ENCODE data around the gene PRX. TPM values are rescaled to one million over a fixed set of nuclear protein-coding genes. Genes with fewer than 3 reads are reported as not detected.
A peak's percentile ranks its signal among the peaks of the same experiment; 100 is the strongest.
"Not testable (repeated sequence)": the region's sequence is repeated elsewhere in the genome, so short reads cannot be mapped to it uniquely, and the experiment has no call there.

PRX gene
- total RNA-seq, 1 donor from 2014 or later = 2.8 TPM

GRCh38 chr19:40410030-40410389 lies 3.2 kb downstream of the PRX start:
- DNase-seq (ENCODE audit: low read depth, low spot score) = no peak
- Mint-ChIP-seq H3K27me3 (ENCODE audit: low read depth) (no peaks in the 10 kb centered on the region), H3K9me3 (no peaks in the 10 kb centered on the region), H3K4me1 (peaks cover 13% of the 10 kb centered on the region), H3K27ac (ENCODE audit: unreplicated experiment) (no peak overlapping the region), H3K36me3 (ENCODE audit: low read depth) (no peaks in the 10 kb centered on the region), H3K4me3 (no peak overlapping the region)
- TF ChIP-seq CTCF (conservative IDR thresholded peaks at IDR 0.05) = no peak

DNA sequence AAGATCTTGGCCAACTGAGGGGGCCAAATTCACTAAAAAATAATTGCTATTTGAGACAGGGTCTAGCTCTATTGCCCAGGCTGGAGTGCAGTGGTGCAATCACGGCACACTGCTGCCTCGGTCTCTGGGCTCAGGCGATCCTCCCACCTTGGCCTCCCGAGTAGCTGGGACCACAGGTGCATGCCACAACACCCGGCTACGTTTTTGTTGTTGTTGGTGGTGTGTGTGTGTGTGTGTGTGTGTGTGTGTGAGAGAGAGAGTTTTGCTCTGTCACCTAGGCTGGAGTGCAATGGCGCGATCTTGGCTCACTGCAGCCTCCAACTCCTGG lies 4.6 kb downstream of the PRX start:
- H3K9me3 Mint-ChIP-seq; H3K36me3 Mint-ChIP-seq (ENCODE audit: low read depth); H3K27me3 Mint-ChIP-seq (ENCODE audit: low read depth); H3K4me3 Mint-ChIP-seq; H3K27ac Mint-ChIP-seq (ENCODE audit: unreplicated experiment); DNase-seq (ENCODE audit: low read depth, low spot score): not testable (repeated sequence)
- peaks cover 22% of the 10 kb centered on the region for H3K4me1 Mint-ChIP-seq

- Mint-ChIP-seq H3K4me1 (peaks cover 27% of the 10 kb centered on the region), H3K27me3 (ENCODE audit: low read depth) (no peaks in the 10 kb centered on the region), H3K9me3 (no peaks in the 10 kb centered on the region), H3K4me3 (no peak overlapping the region), H3K27ac (ENCODE audit: unreplicated experiment) (no peak overlapping the region), H3K36me3 (ENCODE audit: low read depth) (no peaks in the 10 kb centered on the region)
- no peak for TF ChIP-seq CTCF (conservative IDR thresholded peaks at IDR 0.05)
- DNase-seq (ENCODE audit: low read depth, low spot score) = no peak
Measured at GRCh38 chr19:40407714-40408597, 5.2 kb downstream of the PRX start.

DNA sequence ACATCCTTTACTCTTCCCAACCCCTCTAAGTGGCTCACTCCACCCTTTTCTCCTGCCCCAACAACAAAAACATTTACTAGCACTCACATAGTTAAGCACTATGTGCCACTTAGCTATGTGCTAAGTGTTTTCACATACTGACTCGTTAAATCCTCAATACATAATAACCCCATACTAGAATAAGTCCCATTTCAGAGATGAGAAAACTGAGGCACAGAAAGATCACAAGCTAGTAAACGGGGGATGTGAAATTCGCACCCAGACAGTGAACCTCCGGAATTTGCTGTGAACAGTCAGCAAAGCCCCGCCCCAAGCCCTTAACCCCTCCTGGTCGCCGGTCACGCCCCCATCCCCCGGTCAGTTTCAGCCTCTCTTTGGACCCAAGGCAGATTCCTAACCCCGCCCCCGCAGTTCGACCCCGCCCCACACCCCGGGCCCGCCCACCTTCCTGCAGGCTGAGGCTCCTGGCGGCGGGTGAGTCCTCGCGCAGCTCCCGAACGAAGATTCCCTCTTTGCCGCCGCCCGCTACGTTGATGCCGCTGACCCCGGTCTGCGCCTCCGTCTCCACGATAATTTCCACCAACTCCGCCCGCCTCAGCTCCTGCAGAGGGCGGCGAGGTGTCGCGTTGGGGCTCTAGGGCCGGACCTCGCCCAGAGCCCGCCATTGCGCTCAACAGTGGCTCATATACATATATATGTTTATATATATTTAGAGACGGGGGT lies 9.8 kb downstream of the PRX start:
- H3K27ac Mint-ChIP-seq (ENCODE audit: unreplicated experiment) = no peak overlapping the region
- H3K9me3 Mint-ChIP-seq = no peaks in the 10 kb centered on the region
- peak; percentile 24 for TF ChIP-seq CTCF (conservative IDR thresholded peaks at IDR 0.05)
- H3K4me1 Mint-ChIP-seq = peaks cover 28% of the 10 kb centered on the region
- H3K36me3 Mint-ChIP-seq (ENCODE audit: low read depth) = no peaks in the 10 kb centered on the region
- peak overlapping the region; percentile 93 for H3K4me3 Mint-ChIP-seq
- DNase-seq (ENCODE audit: low read depth, low spot score) = peak; percentile 96
- no peaks in the 10 kb centered on the region for H3K27me3 Mint-ChIP-seq (ENCODE audit: low read depth)

GRCh38 chr19:40400559-40400958 lies 12.6 kb downstream of the PRX start:
- Mint-ChIP-seq H3K36me3 (ENCODE audit: low read depth) (no peaks in the 10 kb centered on the region), H3K27me3 (ENCODE audit: low read depth) (no peaks in the 10 kb centered on the region), H3K4me3 (no peak overlapping the region), H3K27ac (ENCODE audit: unreplicated experiment) (no peak overlapping the region), H3K9me3 (no peaks in the 10 kb centered on the region), H3K4me1 (peaks cover 28% of the 10 kb centered on the region)
- DNase-seq (ENCODE audit: low read depth, low spot score) = no peak
- no peak for TF ChIP-seq CTCF (conservative IDR thresholded peaks at IDR 0.05)
